IMR-90 (cell line): Measurements from ENCODE around the gene FAM83C.

Source experiments
- BHLHE40 ChIP-seq: fragments of 150-350 bp; IDR thresholded peaks from 2 replicates; pipeline ENCODE4 v1.6.1; 2016; ENCODE audit warnings: mild to moderate bottlenecking, low read depth, low read length
- CEBPB ChIP-seq: IDR thresholded peaks from 2 replicates; pipeline ENCODE4 v1.6.1; 2012; ENCODE audit warnings: low read depth, low read length, improper control_type of control experiment
- CHD1 ChIP-seq: IDR thresholded peaks from 2 replicates; pipeline ENCODE4 v1.6.1; 2012; ENCODE audit warnings: low read depth, low read length, improper control_type of control experiment
- CTCF ChIP-seq: conservative IDR thresholded peaks from 2 replicates; pipeline ENCODE4 v1.5.1; 2012; ENCODE audit warnings: mild to moderate bottlenecking, low read depth, low read length, improper control_type of control experiment
- ELK1 ChIP-seq: fragments of 150-350 bp; IDR thresholded peaks from 2 replicates; pipeline ENCODE4 v1.6.1; 2016; ENCODE audit warnings: low read depth, mild to moderate bottlenecking, low read length, moderate library complexity, borderline replicate concordance
- MAFK ChIP-seq: IDR thresholded peaks from 2 replicates; pipeline ENCODE4 v1.6.1; 2012; ENCODE audit warnings: low read depth, low read length, improper control_type of control experiment
- POLR2A ChIP-seq: IDR thresholded peaks from 2 replicates; pipeline ENCODE4 v1.6.1; 2012; ENCODE audit warnings: mild to moderate bottlenecking, low read depth, low read length
- RCOR1 ChIP-seq: IDR thresholded peaks from 2 replicates; pipeline ENCODE4 v1.6.1; 2012; ENCODE audit warnings: mild to moderate bottlenecking, low read length, improper control_type of control experiment; ENCODE audit not compliant: insufficient replicate concordance
- RFX5 ChIP-seq: IDR thresholded peaks from 2 replicates; pipeline ENCODE4 v1.8.0; 2012; ENCODE audit warnings: low read depth, mild to moderate bottlenecking, low read length, moderate library complexity
- USF2 ChIP-seq: fragments of 150-350 bp; IDR thresholded peaks from 2 replicates; pipeline ENCODE4 v1.6.1; 2017; ENCODE audit warnings: mild to moderate bottlenecking, antibody characterized with exemption, low read length, low read depth

- TF ChIP-seq CTCF = no peak
- no peak for TF ChIP-seq POLR2A
- TF ChIP-seq RFX5 = no peak
- no peak for TF ChIP-seq BHLHE40
- no peak for TF ChIP-seq MAFK
- no peak for TF ChIP-seq ELK1
- TF ChIP-seq CEBPB = no peak
- no peak for TF ChIP-seq USF2
- TF ChIP-seq CHD1 = no peak
- no peak for TF ChIP-seq RCOR1
Measured at GRCh38 chr20:35339636-35340035, 47.4 kb upstream of the FAM83C start.
